Activated CD4-positive, alpha-beta T cell treated with anti-CD3 and anti-CD28 coated beads, Interleukin-2, amount 50 U/mL, for 24 hours (primary cell): Measurements from ENCODE around the gene SP7.
"Not testable (repeated sequence)": the region's sequence is repeated elsewhere in the genome, so short reads cannot be mapped to it uniquely, and the experiment has no call there.

Experiments
- DNase-seq, 2 donors: peaks; one replicate each; pipeline ENCODE4 v3.0.0-alpha.2; 2020; ENCODE audit warnings: low read depth in 1 of 2, low spot score in 1 of 2

The SP7 gene

GRCh38 chr12:53347905-53348304, 11.8 kb upstream of the SP7 start:
- DNase-seq: no peak

DNA sequence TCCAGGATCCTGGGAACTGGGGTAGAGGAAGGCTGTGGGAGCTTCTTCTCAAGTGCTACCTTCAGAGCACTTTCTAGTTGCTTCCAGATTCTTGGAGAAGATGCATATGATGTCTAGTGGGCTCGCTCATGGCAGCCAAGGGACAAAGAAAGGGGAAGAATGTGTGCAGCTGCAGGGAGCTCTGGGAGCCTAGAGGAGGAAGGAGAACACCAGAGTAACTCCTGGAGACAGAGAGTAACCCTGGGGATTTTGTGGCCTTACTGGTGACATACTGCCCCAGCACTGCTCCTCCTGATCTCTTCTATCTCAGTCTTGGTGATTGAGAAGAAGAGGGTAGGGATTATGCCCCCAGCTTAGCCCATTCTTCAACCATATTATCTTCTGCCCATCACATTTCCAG, 10.3 kb upstream of the SP7 start:
- no peak for DNase-seq

- DNase-seq: no peak
Observed at GRCh38 chr12:53345486-53346188, 9.5 kb upstream of the SP7 start.

GRCh38 chr12:53344824-53345485, 8.8 kb upstream of the SP7 start:
- peak; percentile 43 to 55 for DNase-seq

- no peak for DNase-seq
Observed at GRCh38 chr12:53344487-53344823, 8.3 kb upstream of the SP7 start.

GRCh38 chr12:53343969-53344368, 7.8 kb upstream of the SP7 start:
- DNase-seq: no peak

GRCh38 chr12:53343449-53343848, 7.3 kb upstream of the SP7 start:
- no peak for DNase-seq

DNA sequence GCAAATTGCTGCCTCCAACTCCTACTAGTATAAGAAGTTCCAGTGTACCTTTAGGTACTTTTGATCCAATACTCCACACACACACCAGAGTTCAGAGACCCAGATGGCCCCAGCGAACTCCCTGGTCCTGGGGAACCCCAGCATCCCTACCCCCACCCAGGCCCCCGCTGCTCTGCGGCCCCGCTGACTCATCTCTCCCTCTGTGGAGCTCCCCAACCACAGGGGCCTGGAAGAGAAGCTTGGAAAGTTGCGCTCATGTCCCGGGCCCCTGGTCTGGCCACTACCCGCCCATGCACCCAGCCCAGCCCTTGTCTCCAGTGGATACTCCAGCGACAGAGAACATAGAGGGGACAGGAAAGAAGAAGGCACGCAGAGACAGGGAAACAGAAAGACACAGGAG, 4.2 kb upstream of the SP7 start:
- DNase-seq: no peak

GRCh38 chr12:53338916-53339315, 2.8 kb upstream of the SP7 start:
- no peak for DNase-seq

- DNase-seq: no peak
Observed at GRCh38 chr12:53338017-53338416, 1.9 kb upstream of the SP7 start.

DNA sequence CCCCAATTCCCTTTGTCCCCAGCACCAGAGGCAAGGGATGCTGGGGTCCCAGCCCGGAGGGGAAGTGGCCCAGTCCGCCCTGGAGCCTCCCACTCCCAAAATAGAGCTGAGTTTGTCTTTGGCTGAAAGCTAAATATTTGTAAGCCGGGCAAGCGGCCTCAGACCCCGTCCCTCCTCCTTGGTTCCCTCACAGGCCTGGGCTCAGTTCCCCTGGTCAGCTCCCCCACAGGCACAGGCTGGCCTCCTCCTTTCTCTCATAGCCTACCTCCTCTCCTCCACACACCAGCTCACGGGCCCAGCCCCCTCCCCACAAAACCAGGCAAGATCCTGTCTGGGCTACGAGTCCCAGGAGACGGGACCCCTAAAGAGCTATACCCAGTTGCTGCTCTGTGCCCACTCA, 1.3 kb downstream of the SP7 start:
- no peak for DNase-seq

DNA sequence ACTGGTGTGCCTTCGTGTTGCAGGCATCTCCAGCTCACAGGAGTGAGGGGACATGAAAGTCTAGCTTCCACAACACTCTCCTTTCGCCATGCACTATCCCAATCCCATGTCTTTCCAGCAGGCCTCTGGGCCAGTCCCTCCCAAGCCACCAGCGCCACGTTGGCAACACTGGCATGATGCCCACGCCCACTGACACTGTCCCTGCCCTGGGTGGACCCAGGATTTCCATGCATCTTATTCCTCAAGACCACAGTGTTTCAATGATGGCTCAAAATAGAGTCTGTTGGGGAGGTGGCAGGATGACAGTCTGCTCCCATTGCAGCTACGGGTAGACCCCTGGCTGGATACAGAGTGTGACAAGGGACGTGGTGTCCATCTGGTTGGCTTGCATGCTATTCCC, 2.3 kb downstream of the SP7 start:
- no peak for DNase-seq

GRCh38 chr12:53333289-53333688, 2.9 kb downstream of the SP7 start:
- DNase-seq: no peak

- no peak for DNase-seq
Observed at GRCh38 chr12:53332744-53333143, 3.4 kb downstream of the SP7 start.

GRCh38 chr12:53332339-53332738, 3.8 kb downstream of the SP7 start:
- DNase-seq: not testable (repeated sequence)

GRCh38 chr12:53330671-53331070, 5.5 kb downstream of the SP7 start:
- DNase-seq: no peak

DNA sequence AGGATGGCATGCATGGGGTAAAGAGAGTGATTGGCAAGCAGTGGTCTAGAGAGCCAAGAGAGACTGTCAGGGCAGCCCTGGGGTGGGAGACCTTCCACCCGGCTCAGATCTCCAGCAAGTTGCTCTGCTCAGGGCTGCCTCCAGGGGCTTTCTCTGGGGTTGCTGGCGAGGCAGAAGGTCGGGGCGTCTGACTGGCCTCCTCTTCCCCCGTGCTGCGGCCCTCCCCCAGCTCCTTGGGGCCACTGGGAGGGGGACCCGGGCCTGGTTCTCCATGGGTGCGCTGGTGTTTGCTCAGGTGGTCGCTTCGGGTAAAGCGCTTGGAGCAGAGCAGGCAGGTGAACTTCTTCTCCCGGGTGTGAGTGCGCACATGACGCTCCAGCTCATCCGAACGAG, 8.1 kb downstream of the SP7 start:
- DNase-seq: no peak

GRCh38 chr12:53327435-53328042, 8.6 kb downstream of the SP7 start:
- no peak for DNase-seq

DNA sequence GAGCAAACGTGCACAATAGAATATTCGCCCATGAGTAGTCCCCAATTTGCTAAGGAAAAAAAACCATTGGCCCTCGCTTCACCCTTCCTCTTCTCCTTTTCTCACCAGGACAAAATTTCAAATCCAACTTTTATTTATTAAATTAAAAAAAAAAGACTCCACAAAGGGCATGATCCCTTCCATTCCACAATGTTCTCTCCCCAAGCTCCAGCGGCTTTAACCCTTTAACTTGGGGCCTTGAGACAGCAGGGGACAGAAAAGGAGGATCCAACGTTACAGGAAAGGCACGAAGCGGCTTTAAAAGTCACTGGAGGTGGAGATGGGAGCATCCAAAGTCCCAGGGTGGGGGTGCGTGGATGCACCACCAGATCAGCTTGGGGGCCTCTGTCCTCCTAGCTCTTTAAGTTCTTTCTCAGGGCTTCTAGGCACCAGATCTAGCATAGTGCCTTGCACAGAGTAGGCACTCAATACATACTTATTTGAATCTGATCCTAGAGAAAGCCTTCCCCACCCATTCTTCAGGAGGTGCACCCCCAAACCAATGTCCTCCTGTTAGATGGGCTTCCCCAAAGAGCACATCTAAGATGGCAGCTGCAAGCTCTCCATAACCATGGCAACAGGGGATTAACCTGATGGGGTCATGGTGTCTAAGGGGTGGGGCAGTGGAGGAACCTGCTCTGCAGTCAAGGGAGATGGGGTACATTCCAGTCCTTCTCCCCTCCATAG, 9.5 kb downstream of the SP7 start:
- DNase-seq: no peak

DNA sequence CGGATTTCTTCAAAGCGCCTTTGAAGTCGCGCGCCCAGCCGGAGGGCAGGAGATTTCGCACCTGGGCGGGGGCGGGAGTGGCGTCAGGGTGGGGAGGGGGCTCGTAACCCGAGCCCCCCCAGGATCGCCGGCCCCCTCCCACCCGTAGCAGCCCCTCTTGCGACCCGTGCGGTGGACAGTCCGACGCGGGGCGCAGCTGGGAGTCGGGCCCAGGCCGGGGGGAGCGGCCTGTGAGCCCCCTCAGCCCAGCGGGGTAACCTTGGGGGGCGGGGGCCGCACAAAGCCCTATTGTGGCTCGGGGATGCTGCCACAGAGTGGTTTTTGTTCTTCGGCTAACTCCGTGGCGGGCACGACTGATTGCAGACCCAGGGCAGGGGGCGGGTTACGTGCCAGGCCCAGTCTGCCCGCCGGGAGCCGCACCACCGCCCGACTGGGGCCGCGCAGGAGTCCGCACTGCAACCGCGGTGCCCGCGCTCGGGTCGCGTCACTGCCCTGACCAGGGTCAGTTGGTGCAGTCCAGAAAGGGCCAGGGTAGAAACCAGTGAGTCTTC, 10.6 kb downstream of the SP7 start:
- DNase-seq: no peak

DNA sequence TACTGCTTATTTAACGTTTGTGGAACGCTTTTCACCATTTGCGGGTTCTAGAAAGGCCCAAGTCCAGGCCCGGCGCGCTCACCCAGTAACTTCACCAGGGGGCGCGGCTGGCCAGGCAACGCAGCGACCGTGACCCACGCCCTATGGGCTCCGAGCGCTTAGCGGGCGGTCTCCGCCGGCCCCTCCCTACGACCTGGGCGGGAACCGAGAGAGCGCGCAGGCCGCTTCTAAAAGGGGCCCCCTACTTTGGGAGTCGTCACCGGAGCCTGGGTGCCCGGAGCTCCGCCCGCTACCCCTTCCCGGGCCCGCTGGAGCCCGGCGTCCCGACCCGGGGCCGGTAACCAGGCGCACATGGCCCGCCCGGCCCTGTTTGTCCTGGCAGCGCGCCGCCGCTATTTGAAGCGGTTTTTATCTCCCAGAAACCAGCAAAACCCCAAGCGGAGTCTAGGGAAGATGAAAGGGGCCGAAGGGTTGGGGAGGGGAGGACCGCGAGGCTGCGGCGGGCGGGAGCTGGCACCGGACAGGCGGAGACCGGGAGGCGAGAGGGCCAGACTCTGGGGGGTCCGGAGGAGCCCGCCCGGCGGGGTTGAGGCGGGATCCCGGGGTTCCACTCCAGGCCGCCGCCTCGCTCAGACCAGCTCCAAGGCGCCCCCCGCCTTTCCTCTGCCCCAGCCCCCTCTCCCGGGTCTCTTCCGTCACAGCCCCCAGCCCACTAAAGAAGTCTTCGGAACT, 11.2 kb downstream of the SP7 start:
- DNase-seq: peak; percentile 75 to 83
